ENCODE results near the gene PES1. TPM values are rescaled to one million over a fixed set of nuclear protein-coding genes. Genes with fewer than 3 reads are reported as not detected.
"Not testable (repeated sequence)": the region's sequence is repeated elsewhere in the genome, so short reads cannot be mapped to it uniquely, and the experiment has no call there.

Gene PES1
- total RNA-seq, 4 donors from 2014 or later, result 36.6 to 62.4 (median 47.9) TPM

GRCh38 chr22:30557243-30557642, 34.5 kb downstream of the PES1 start:
- intact Hi-C loops (cut with DNase I), result no loop called here
- 82% methylated on average over 8 of the region's 8 CpGs for WGBS, 2 donors
- no peak for TF ChIP-seq CTCF (IDR thresholded peaks at IDR 0.05)
- TF ChIP-seq POLR2A (IDR thresholded peaks at IDR 0.05), result no peak
- no peaks in the 10 kb centered on the region for H3K27me3 ChIP-seq
- DNase-seq, result no peak
- H3K4me3 ChIP-seq (replicated peaks in 1 of 3), result no peak overlapping the region
- no peaks in the 10 kb centered on the region for H3K4me1 ChIP-seq
- H3K27ac ChIP-seq, result no peak overlapping the region
- no peaks in the 10 kb centered on the region for H3K36me3 ChIP-seq
- H3K9me3 ChIP-seq, result no peaks in the 10 kb centered on the region

GRCh38 chr22:30556388-30556787, 35.3 kb downstream of the PES1 start:
- Histone ChIP-seq H3K36me3 (no peaks in the 10 kb centered on the region), H3K27me3 (no peaks in the 10 kb centered on the region), H3K4me3 (replicated peaks in 1 of 3) (no peak overlapping the region), H3K9me3 (no peaks in the 10 kb centered on the region), H3K4me1 (no peaks in the 10 kb centered on the region), H3K27ac (no peak overlapping the region)
- TF ChIP-seq CTCF (IDR thresholded peaks at IDR 0.05), result no peak
- TF ChIP-seq POLR2A (IDR thresholded peaks at IDR 0.05), result no peak
- intact Hi-C loops (cut with DNase I), result no loop called here
- 57 to 61% methylated on average over 6 of the region's 6 CpGs for WGBS, 2 donors
- no peak for DNase-seq

GRCh38 chr22:30555282-30556210, 36.2 kb downstream of the PES1 start:
- no peaks in the 10 kb centered on the region for H3K9me3 ChIP-seq
- no peak overlapping the region for H3K27ac ChIP-seq
- H3K36me3 ChIP-seq, result no peaks in the 10 kb centered on the region
- no peak for DNase-seq
- no peak overlapping the region for H3K4me3 ChIP-seq (replicated peaks in 1 of 3)
- no peaks in the 10 kb centered on the region for H3K4me1 ChIP-seq
- no peaks in the 10 kb centered on the region for H3K27me3 ChIP-seq
- intact Hi-C loops (cut with DNase I), result no loop called here
- TF ChIP-seq POLR2A (IDR thresholded peaks at IDR 0.05) (no peak), CTCF (IDR thresholded peaks at IDR 0.05) (no peak)
- WGBS, 2 donors, result 95% methylated on average over 54 to 63 of the region's 73 CpGs

GRCh38 chr22:30553971-30554370, 37.7 kb downstream of the PES1 start:
- 82 to 86% methylated on average over 7 of the region's 7 CpGs for WGBS, 2 donors
- no peaks in the 10 kb centered on the region for H3K9me3 ChIP-seq
- no peaks in the 10 kb centered on the region for H3K4me1 ChIP-seq
- intact Hi-C loops (cut with DNase I), result no loop called here
- no peaks in the 10 kb centered on the region for H3K36me3 ChIP-seq
- TF ChIP-seq POLR2A (IDR thresholded peaks at IDR 0.05), result no peak
- TF ChIP-seq CTCF (IDR thresholded peaks at IDR 0.05), result no peak
- H3K4me3 ChIP-seq (replicated peaks in 1 of 3), result no peak overlapping the region
- DNase-seq, result no peak
- H3K27ac ChIP-seq, result no peak overlapping the region
- H3K27me3 ChIP-seq, result no peaks in the 10 kb centered on the region

- no peaks in the 10 kb centered on the region for H3K27me3 ChIP-seq
- no peaks in the 10 kb centered on the region for H3K9me3 ChIP-seq
- H3K27ac ChIP-seq, result no peak overlapping the region
- intact Hi-C loops (cut with DNase I), result no loop called here
- H3K4me3 ChIP-seq (replicated peaks in 1 of 3), result no peak overlapping the region
- TF ChIP-seq CTCF (IDR thresholded peaks at IDR 0.05), result no peak
- no peak for TF ChIP-seq POLR2A (IDR thresholded peaks at IDR 0.05)
- no peaks in the 10 kb centered on the region for H3K4me1 ChIP-seq
- DNase-seq, result no peak
- WGBS, 2 donors, result 0 to 100% methylated on average over 1 of the region's 1 CpG
- no peaks in the 10 kb centered on the region for H3K36me3 ChIP-seq
These were observed 39.0 kb downstream of the PES1 start for GRCh38 chr22:30552719-30553118.

GRCh38 chr22:30551813-30552212, 39.9 kb downstream of the PES1 start:
- H3K27me3 ChIP-seq; H3K27ac ChIP-seq; H3K4me3 ChIP-seq (replicated peaks in 1 of 3); H3K4me1 ChIP-seq; DNase-seq; intact Hi-C loops (cut with DNase I); H3K9me3 ChIP-seq; H3K36me3 ChIP-seq: not testable (repeated sequence)
- 94 to 95% methylated on average over 3 of the region's 3 CpGs for WGBS, 2 donors
